H1 (cell line): ENCODE results near the gene FIP1L1. TPM values are rescaled to one million over a fixed set of nuclear protein-coding genes. Genes with fewer than 3 reads are reported as not detected.

ENCODE experiments used
- CTCF ChIA-PET: fragments of 300-600 bp; sonication (Branson Sonifier 250); formaldehyde crosslinking; loops from one replicate; lab custom pipeline; 2021; ENCODE audit not compliant: partially characterized antibody; lab: Charles Lee
- POLR2A ChIA-PET: fragments of 300-600 bp; sonication (Branson Sonifier 250); formaldehyde crosslinking; loops from one replicate; lab custom pipeline; 2021; ENCODE audit warnings: inconsistent platforms; ENCODE audit not compliant: partially characterized antibody; lab: Charles Lee
- DNase-seq, 2 experiments: peaks; one replicate each; pipeline versions ENCODE4 v3.0.0 to v3.0.0-alpha.2; 2010 to 2022; ENCODE audit warnings: low spot score in 2 of 2, low read depth in 1 of 2, mixed read lengths in 1 of 2
- FAIRE-seq: peaks from 2 replicates; lab custom pipeline; 2011; peaks lifted over from hg19 to GRCh38; lab: Jason Lieb, UNC
- H2AFZ ChIP-seq: 2 replicates; pipeline ENCODE4 v1.8.1; 2012; ENCODE audit warnings: low read length, inconsistent platforms
- H2AK5ac ChIP-seq: 2 replicates; pipeline ENCODE4 v1.6.1; 2013; ENCODE audit warnings: low read depth, low read length
- H2BK120ac ChIP-seq: replicated peaks from 2 replicates; pipeline ENCODE3; 2013; ENCODE audit warnings: low read depth, low read length, inconsistent platforms
- H2BK12ac ChIP-seq: 2 replicates; pipeline ENCODE4 v1.6.1; 2013; ENCODE audit warnings: low read depth, low read length
- H2BK15ac ChIP-seq: 2 replicates; pipeline ENCODE4 v1.6.1; 2013; ENCODE audit warnings: low read length
- H2BK20ac ChIP-seq: 2 replicates; pipeline ENCODE4 v1.6.1; 2013; ENCODE audit warnings: low read length
- H2BK5ac ChIP-seq: 2 replicates; pipeline ENCODE4 v1.6.1; 2013; ENCODE audit warnings: low read depth, low read length
- H3K14ac ChIP-seq: 2 replicates; pipeline ENCODE4 v1.6.1; 2013; ENCODE audit warnings: inconsistent platforms; ENCODE audit not compliant: insufficient read length
- H3K18ac ChIP-seq: 2 replicates; pipeline ENCODE4 v1.6.1; 2013; ENCODE audit warnings: low read length; ENCODE audit errors: extremely low read depth
- H3K23ac ChIP-seq: 2 replicates; pipeline ENCODE4 v1.6.1; 2013; ENCODE audit warnings: inconsistent platforms; ENCODE audit not compliant: insufficient read length
- H3K23me2 ChIP-seq: 2 replicates; pipeline ENCODE4 v1.6.1; 2013; ENCODE audit warnings: low read depth, low read length
- H3K27ac ChIP-seq: 2 replicates; pipeline ENCODE4 v1.6.1; 2011; ENCODE audit warnings: low read depth, low read length, inconsistent platforms
- H3K27me3 ChIP-seq, 4 experiments: replicated peaks in 1 of 4; 1 replicate in 1 of 4; 2 replicates in 3 of 4; pipeline versions ENCODE4 v1.6.1 to v1.8.1; 2011 to 2013; ENCODE audit warnings: low read length in 3 of 4, mild to moderate bottlenecking in 3 of 4, inconsistent platforms in 2 of 4, mixed read lengths in 2 of 4, moderate library complexity in 1 of 4; ENCODE audit not compliant: control insufficient read depth in 3 of 4, insufficient read depth in 3 of 4; ENCODE audit errors: extremely low read depth in 1 of 4
- H3K36me3 ChIP-seq, 4 experiments: 2 replicates each; pipeline versions ENCODE4 v1.6.1 to v1.8.1; 2011 to 2013; ENCODE audit warnings: mild to moderate bottlenecking in 4 of 4, low read length in 3 of 4, moderate library complexity in 2 of 4, control low read depth in 1 of 4, inconsistent platforms in 1 of 4; ENCODE audit not compliant: insufficient read depth in 4 of 4, control insufficient read depth in 2 of 4
- H3K4ac ChIP-seq: replicated peaks from 2 replicates; pipeline ENCODE3; 2013; ENCODE audit warnings: low read length, low read depth, mixed read lengths, inconsistent platforms; ENCODE audit not compliant: insufficient read length
- H3K4me1 ChIP-seq, 4 experiments: replicated peaks in 1 of 4; 1 replicate in 1 of 4; 2 replicates in 3 of 4; pipeline versions ENCODE4 v1.6.1 to v1.8.1; 2011 to 2013; ENCODE audit warnings: low read length in 3 of 4, inconsistent platforms in 2 of 4, mixed read lengths in 1 of 4; ENCODE audit not compliant: insufficient read depth in 4 of 4, control insufficient read depth in 3 of 4
- H3K4me2 ChIP-seq, 2 experiments: 2 replicates each; pipeline versions ENCODE4 v1.6.1 to v1.8.1; 2011 to 2013; ENCODE audit warnings: low read depth in 2 of 2, low read length in 2 of 2, control low read depth in 1 of 2, inconsistent platforms in 1 of 2, mild to moderate bottlenecking in 1 of 2; ENCODE audit not compliant: insufficient read depth in 1 of 2
- H3K4me3 ChIP-seq, 4 experiments: fragments of 200-600, 300-600 bp in 1 of 4; sonication (generic), shearing (Covaris generic), sonication (Bioruptor Twin) in 1 of 4; 2 replicates each; pipeline versions ENCODE4 v1.5.1 to v1.8.1; 2011 to 2016; ENCODE audit warnings: low read length in 4 of 4, low read depth in 3 of 4, control low read depth in 2 of 4, inconsistent platforms in 2 of 4, mild to moderate bottlenecking in 2 of 4, mixed read lengths in 1 of 4, moderate library complexity in 1 of 4; ENCODE audit not compliant: insufficient read depth in 2 of 4; ENCODE audit errors: extremely low read depth in 1 of 4
- H3K56ac ChIP-seq: replicated peaks from 2 replicates; pipeline ENCODE3; 2013; ENCODE audit warnings: low read depth, mild to moderate bottlenecking, mixed read lengths, low read length, inconsistent platforms; ENCODE audit not compliant: insufficient read length
- H3K79me1 ChIP-seq: 2 replicates; pipeline ENCODE4 v1.6.1; 2013; ENCODE audit warnings: low read depth, low read length, control low read depth
- H3K79me2 ChIP-seq, 2 experiments: 2 replicates each; pipeline versions ENCODE4 v1.6.1 to v1.8.1; 2012 to 2013; ENCODE audit warnings: low read length in 2 of 2, mild to moderate bottlenecking in 2 of 2, inconsistent platforms in 1 of 2; ENCODE audit not compliant: insufficient read depth in 2 of 2, control insufficient read depth in 1 of 2
- H3K9ac ChIP-seq, 4 experiments: replicated peaks in 1 of 4; 1 replicate in 1 of 4; 2 replicates in 3 of 4; pipeline versions ENCODE4 v1.6.1 to v1.8.1; 2011 to 2013; ENCODE audit warnings: low read depth in 3 of 4, low read length in 3 of 4, control low read depth in 2 of 4, mild to moderate bottlenecking in 2 of 4, moderate library complexity in 2 of 4, inconsistent platforms in 1 of 4; ENCODE audit errors: extremely low read depth in 1 of 4
- H3K9me3 ChIP-seq, 2 experiments: 2 replicates each; pipeline versions ENCODE4 v1.6.1 to v1.8.1; 2012 to 2013; ENCODE audit warnings: mild to moderate bottlenecking in 2 of 2, moderate library complexity in 2 of 2, control low read depth in 1 of 2, inconsistent platforms in 1 of 2, low read depth in 1 of 2, low read length in 1 of 2, mixed read lengths in 1 of 2; ENCODE audit not compliant: insufficient read depth in 2 of 2
- H4K20me1 ChIP-seq, 2 experiments: replicated peaks in 1 of 2; 2 replicates each; pipeline versions ENCODE3 to v1.8.1; 2011 to 2013; ENCODE audit warnings: inconsistent platforms in 2 of 2, low read length in 2 of 2, mild to moderate bottlenecking in 1 of 2; ENCODE audit not compliant: insufficient read depth in 2 of 2, control insufficient read depth in 1 of 2
- H4K5ac ChIP-seq: 2 replicates; pipeline ENCODE4 v1.6.1; 2013; ENCODE audit warnings: low read length, low read depth, mixed read lengths, inconsistent platforms; ENCODE audit not compliant: insufficient read length
- H4K8ac ChIP-seq: 2 replicates; pipeline ENCODE4 v1.8.0; 2013; ENCODE audit warnings: mild to moderate bottlenecking, moderate library complexity, low read length, inconsistent platforms; ENCODE audit not compliant: insufficient read depth; ENCODE audit errors: extremely low read depth
- H4K91ac ChIP-seq: replicated peaks from 2 replicates; pipeline ENCODE3; 2013; ENCODE audit warnings: low read length, mixed read lengths, inconsistent platforms; ENCODE audit not compliant: insufficient read length
- CBX5 ChIP-seq: fragments of 300-800, 300-1000 bp; sonication (generic); IDR thresholded peaks from 2 replicates; pipeline ENCODE4 v1.7.1; 2016; ENCODE audit warnings: antibody characterized with exemption, low read length, low read depth
- CREB1 ChIP-seq: IDR thresholded peaks from 2 replicates; pipeline ENCODE4 v1.6.1; 2012; ENCODE audit warnings: inconsistent platforms
- CTBP2 ChIP-seq: IDR thresholded peaks from 2 replicates; pipeline ENCODE4 v1.7.0; 2011; ENCODE audit warnings: borderline replicate concordance, mild to moderate bottlenecking, moderate library complexity, mixed read lengths, low read length; ENCODE audit not compliant: insufficient read depth, insufficient read length
- E2F6 ChIP-seq: IDR thresholded peaks from 2 replicates; pipeline ENCODE4 v1.6.1; 2012; ENCODE audit warnings: inconsistent platforms
- GABPA ChIP-seq: IDR thresholded peaks from 2 replicates; pipeline ENCODE4 v1.6.1; 2011; ENCODE audit warnings: mild to moderate bottlenecking, low read length, moderate library complexity, borderline replicate concordance; ENCODE audit not compliant: insufficient read depth
- JUN ChIP-seq: IDR thresholded peaks from 2 replicates; pipeline ENCODE4 v1.6.1; 2011; ENCODE audit warnings: low read depth, mild to moderate bottlenecking, improper control_type of control experiment, low read length
- MAFK ChIP-seq: IDR thresholded peaks from 2 replicates; pipeline ENCODE4 v1.6.1; 2012; ENCODE audit warnings: low read depth, mild to moderate bottlenecking, improper control_type of control experiment, low read length
- NANOG ChIP-seq: IDR thresholded peaks from 2 replicates; pipeline ENCODE4 v1.6.1; 2011; ENCODE audit warnings: low read length, low read depth, mild to moderate bottlenecking, inconsistent platforms; ENCODE audit not compliant: insufficient read depth, poor library complexity, severe bottlenecking
- POU5F1 ChIP-seq: IDR thresholded peaks from 2 replicates; pipeline ENCODE4 v1.6.1; 2011; ENCODE audit warnings: low read depth, mild to moderate bottlenecking, low read length, moderate library complexity
- SIN3A ChIP-seq, 2 experiments: IDR thresholded peaks in 1 of 2; conservative IDR thresholded peaks in 1 of 2; 2 replicates each; pipeline ENCODE4 v1.6.1; 2011 to 2012; ENCODE audit warnings: low read length in 2 of 2, improper control_type of control experiment in 1 of 2, low read depth in 1 of 2, mild to moderate bottlenecking in 1 of 2
- SIRT6 ChIP-seq: IDR thresholded peaks from one replicate; pipeline ENCODE4 v1.7.1; 2012; ENCODE audit warnings: low read length, inconsistent platforms
- TCF12 ChIP-seq: IDR thresholded peaks from 2 replicates; pipeline ENCODE4 v1.6.1; 2011; ENCODE audit warnings: low read depth, mild to moderate bottlenecking, low read length
- TEAD4 ChIP-seq: IDR thresholded peaks from 2 replicates; pipeline ENCODE4 v1.6.1; 2012; ENCODE audit warnings: low read depth, low read length, inconsistent platforms, mixed read lengths
- ZNF274 ChIP-seq: IDR thresholded peaks from 2 replicates; pipeline ENCODE4 v1.7.0; 2012; ENCODE audit warnings: low read length, borderline replicate concordance; ENCODE audit errors: extremely low read depth
- WGBS, 2 experiments: shearing (Covaris generic) in 1 of 2; methylation state at CpG; one replicate each; pipeline versions ENCODE4 v1.1.6 to v1.1.7; 2013 to 2015; ENCODE audit warnings: low lambda C conversion rate in 2 of 2, mixed read lengths in 2 of 2, inconsistent platforms in 1 of 2, low coverage in 1 of 2, missing lambda C conversion rate in 1 of 2; ENCODE audit not compliant: insufficient replicate concordance in 2 of 2, insufficient coverage in 1 of 2, insufficient read length in 1 of 2; ENCODE audit errors: extremely low coverage in 1 of 2, missing lambda C conversion rate in 1 of 2; 5-methylcytosine and 5-hydroxymethylcytosine counted together
- polyA plus RNA-seq, 7 experiments: library from polyadenylated mRNA; depleted of rRNA in 3 of 7; stranded (reverse) in 5 of 7; unstranded in 2 of 7; fragments of >200 nt in 5 of 7; fragments of 200-250 nt in 2 of 7; gene quantifications; 1 replicate in 5 of 7; 2 replicates in 1 of 7; 4 replicates in 1 of 7; pipeline versions ENCODE4 v1.2.1 to v1.2.3, GENCODE V29; 2011 to 2013; ENCODE audit warnings: missing spikeins in 2 of 7, mixed read lengths in 2 of 7
- total RNA-seq: library from RNA; stranded (reverse); fragmentation: NEBNext Ultra II Directional; extraction: Animal tissue kit (Norgen Biotek cat#: 25700); gene quantifications from 2 replicates; pipeline ENCODE4 v1.2.1, GENCODE V29; 2021

FIP1L1 gene
- total and polyA plus RNA-seq, 2 of the 8 experiments (the other 6 are each of a cell fraction or from before 2014, with no cell fraction given): 19.5 to 53.7 TPM

- H4K91ac ChIP-seq: no peak overlapping the region
- 94% methylated on average over 7 of the region's 7 CpGs; no CpG with 5 or more reads in 1 of the 2 experiments for WGBS, 2 experiments
- no peak overlapping the region for H3K4ac ChIP-seq
- H3K9me3 ChIP-seq: no peaks in the 10 kb centered on the region
- H3K27ac ChIP-seq: no peak overlapping the region
- H4K20me1 ChIP-seq: no peaks in the 10 kb centered on the region
- no peaks in the 10 kb centered on the region for H3K79me2 ChIP-seq
- no peak overlapping the region for H3K9ac ChIP-seq
- H3K56ac ChIP-seq: no peak overlapping the region
- H2AFZ ChIP-seq: no peak overlapping the region
- no peaks in the 10 kb centered on the region for H3K27me3 ChIP-seq
- no peak overlapping the region for H3K18ac ChIP-seq
- ChIA-PET POLR2A (no interaction called here), CTCF (interaction anchor here (0.7 to 7.5 kb wide), 7 partner anchors 12 to 727 kb away, joined by 3 to 54 read pairs (median 4); no protein-coding TSS in a partner anchor)
- H3K23me2 ChIP-seq: no peaks in the 10 kb centered on the region
- no peak overlapping the region for H2BK12ac ChIP-seq
- H2BK15ac ChIP-seq: no peak overlapping the region
- no peak overlapping the region for H3K14ac ChIP-seq
- H2BK120ac ChIP-seq: no peak overlapping the region
- no peak for FAIRE-seq
- H3K4me2 ChIP-seq: no peak overlapping the region
- H2BK5ac ChIP-seq: no peak overlapping the region
- H3K4me3 ChIP-seq: no peak overlapping the region
- no peak overlapping the region for H4K8ac ChIP-seq
- no peaks in the 10 kb centered on the region for H3K79me1 ChIP-seq
- no peaks in the 10 kb centered on the region for H3K4me1 ChIP-seq
- no peak overlapping the region for H2BK20ac ChIP-seq
- no peak overlapping the region for H3K23ac ChIP-seq
- no peak overlapping the region for H2AK5ac ChIP-seq
- no peaks in the 10 kb centered on the region for H3K36me3 ChIP-seq
- DNase-seq: no peak
- no peak overlapping the region for H4K5ac ChIP-seq
- TF ChIP-seq CBX5: no peak
- no peak for TF ChIP-seq TCF12
- TF ChIP-seq GABPA: no peak
- TF ChIP-seq NANOG: no peak
- no peak for TF ChIP-seq JUN
- TF ChIP-seq CREB1: no peak
- no peak for TF ChIP-seq POU5F1
- no peak for TF ChIP-seq MAFK
- no peak for TF ChIP-seq TEAD4
- no peak for TF ChIP-seq SIRT6
- no peak for TF ChIP-seq CTBP2
- no peak for TF ChIP-seq SIN3A (conservative IDR thresholded peaks at IDR 0.05 in 1 of 2, IDR thresholded peaks at IDR 0.05 in 1 of 2; ENCODE audit: low read depth in 1 of 2, low read length in 2 of 2)
- TF ChIP-seq E2F6: no peak
- TF ChIP-seq ZNF274: no peak
Measured at GRCh38 chr4:53507058-53507457, 129.6 kb downstream of the FIP1L1 start.
